Hepatocyte (in vitro differentiated cells): Measurements from ENCODE around the gene TMEM87A. TPM values are rescaled to one million over a fixed set of nuclear protein-coding genes. Genes with fewer than 3 reads are reported as not detected.

ENCODE experiments used
- DNase-seq: peaks from one replicate; pipeline ENCODE4 v3.0.0-alpha.2; 2016; ENCODE audit warnings: low spot score
- H2AFZ ChIP-seq: fragments of 200-600 bp; sonication (generic); 2 replicates; pipeline ENCODE4 v1.6.0; 2016; ENCODE audit warnings: antibody characterized with exemption, mild to moderate bottlenecking
- H3K27ac ChIP-seq: fragments of 200-600 bp; sonication (generic); 2 replicates; pipeline ENCODE4 v1.5.1; 2016; ENCODE audit warnings: mild to moderate bottlenecking
- H3K27me3 ChIP-seq: fragments of 200-600 bp; sonication (generic); 2 replicates; pipeline ENCODE4 v1.6.1; 2016
- H3K36me3 ChIP-seq: fragments of 200-600 bp; sonication (generic); replicated peaks from 2 replicates; pipeline ENCODE4 v1.5.1; 2016; ENCODE audit warnings: low read depth; ENCODE audit not compliant: insufficient read depth
- H3K4me1 ChIP-seq: fragments of 200-600 bp; sonication (generic); 2 replicates; pipeline ENCODE4 v1.5.1; 2016; ENCODE audit warnings: mild to moderate bottlenecking, moderate library complexity; ENCODE audit not compliant: insufficient read depth
- H3K4me2 ChIP-seq: fragments of 200-600 bp; sonication (generic); 2 replicates; pipeline ENCODE4 v1.6.0; 2016
- H3K4me3 ChIP-seq: fragments of 200-600 bp; sonication (generic); 2 replicates; pipeline ENCODE4 v1.5.1; 2016; ENCODE audit warnings: mild to moderate bottlenecking
- H3K79me2 ChIP-seq: fragments of 200-600 bp; sonication (generic); 2 replicates; pipeline ENCODE4 v1.6.0; 2017; ENCODE audit warnings: mild to moderate bottlenecking
- H3K9me2 ChIP-seq: fragments of 200-600 bp; sonication (generic); replicated peaks from 2 replicates; pipeline ENCODE4 v1.6.0; 2017; ENCODE audit warnings: mild to moderate bottlenecking; ENCODE audit not compliant: insufficient read depth
- H3K9me3 ChIP-seq: fragments of 200-600 bp; sonication (generic); 2 replicates; pipeline ENCODE4 v1.5.1; 2016; ENCODE audit warnings: low read depth, mild to moderate bottlenecking
- H4K20me1 ChIP-seq: fragments of 200-600 bp; sonication (generic); 2 replicates; pipeline ENCODE4 v1.6.0; 2016; ENCODE audit warnings: mild to moderate bottlenecking; ENCODE audit not compliant: insufficient read depth, poor library complexity, severe bottlenecking
- CTCF ChIP-seq: fragments of 200-600 bp; sonication (generic); IDR thresholded peaks from 2 replicates; pipeline ENCODE4 v1.5.1; 2016; ENCODE audit warnings: antibody characterized with exemption, mild to moderate bottlenecking; ENCODE audit not compliant: poor library complexity
- EZH2 ChIP-seq: fragments of 200-600 bp; sonication (generic); IDR thresholded peaks from 2 replicates; pipeline ENCODE4 v1.6.1; 2016; ENCODE audit warnings: antibody characterized with exemption, mild to moderate bottlenecking, borderline replicate concordance
- EZH2phosphoT487 ChIP-seq: fragments of 200-600 bp; sonication (generic); IDR thresholded peaks from one replicate; pipeline ENCODE4 v1.6.1; 2018; ENCODE audit warnings: antibody characterized with exemption, mild to moderate bottlenecking, low read depth, moderate library complexity; ENCODE audit not compliant: unreplicated experiment, severe bottlenecking
- WGBS: methylation state at CpG from one replicate; pipeline ENCODE4 v1.1.6; 2016; ENCODE audit warnings: low lambda C conversion rate; ENCODE audit errors: missing lambda C conversion rate; 5-methylcytosine and 5-hydroxymethylcytosine counted together
- polyA plus RNA-seq: library from polyadenylated mRNA; unstranded; fragments of >200 nt; fragmentation: Nextera tagmentation; extraction: Ambion mirVana; gene quantifications from 2 replicates; pipeline ENCODE4 v1.2.1, GENCODE V29; 2016
- total RNA-seq: library from RNA; depleted of rRNA; stranded (reverse); fragments of >200 nt; gene quantifications from 2 replicates; pipeline ENCODE4 v1.2.3, GENCODE V29; 2014

The TMEM87A gene
- total and polyA plus RNA-seq, 2 experiments from 2014 or later = 68.3 to 97.6 TPM

- DNase-seq = no peak
- Histone ChIP-seq H3K4me1 (no peaks in the 10 kb centered on the region), H3K27me3 (no peaks in the 10 kb centered on the region)
These were observed 82.9 kb downstream of the TMEM87A start for GRCh38 chr15:42190370-42190769.

GRCh38 chr15:42185801-42186200, 87.4 kb downstream of the TMEM87A start:
- Histone ChIP-seq H3K27me3 (no peaks in the 10 kb centered on the region), H3K79me2 (no peaks in the 10 kb centered on the region), H3K9me2 (no peaks in the 10 kb centered on the region), H3K36me3 (no peaks in the 10 kb centered on the region), H3K27ac (no peak overlapping the region), H4K20me1 (no peaks in the 10 kb centered on the region), H3K4me3 (no peak overlapping the region), H3K4me1 (no peaks in the 10 kb centered on the region), H3K4me2 (no peak overlapping the region), H2AFZ (no peak overlapping the region), H3K9me3 (no peaks in the 10 kb centered on the region)
- TF ChIP-seq EZH2phosphoT487 = no peak
- no peak for TF ChIP-seq CTCF
- 100% methylated on average over 1 of the region's 1 CpG for WGBS
- DNase-seq = no peak

More at GRCh38 chr15:42190370-42190769, 82.9 kb downstream of the TMEM87A start:
- Histone ChIP-seq H3K9me3 (no peaks in the 10 kb centered on the region), H2AFZ (no peak overlapping the region), H3K4me2 (no peak overlapping the region), H3K79me2 (peaks cover 4% of the 10 kb centered on the region), H3K9me2 (no peaks in the 10 kb centered on the region), H3K36me3 (no peaks in the 10 kb centered on the region), H4K20me1 (no peaks in the 10 kb centered on the region), H3K27ac (no peak overlapping the region), H3K4me3 (no peak overlapping the region)
- WGBS = 97% methylated on average over 2 of the region's 2 CpGs
- TF ChIP-seq EZH2phosphoT487 (no peak), EZH2 (no peak), CTCF (no peak)

GRCh38 chr15:42184736-42185135, 88.5 kb downstream of the TMEM87A start:
- Histone ChIP-seq H3K9me2 (no peaks in the 10 kb centered on the region), H3K27me3 (no peaks in the 10 kb centered on the region), H4K20me1 (no peaks in the 10 kb centered on the region), H2AFZ (no peak overlapping the region), H3K79me2 (no peaks in the 10 kb centered on the region), H3K36me3 (no peaks in the 10 kb centered on the region), H3K27ac (no peak overlapping the region), H3K4me3 (no peak overlapping the region), H3K9me3 (no peaks in the 10 kb centered on the region), H3K4me2 (no peak overlapping the region), H3K4me1 (no peaks in the 10 kb centered on the region)
- TF ChIP-seq EZH2 (no peak), EZH2phosphoT487 (no peak), CTCF (no peak)
- DNase-seq = no peak
- WGBS = 97% methylated on average over 4 of the region's 4 CpGs

- Histone ChIP-seq H3K9me2 (no peaks in the 10 kb centered on the region), H3K36me3 (no peaks in the 10 kb centered on the region), H3K79me2 (no peaks in the 10 kb centered on the region), H2AFZ (no peak overlapping the region), H3K27me3 (no peaks in the 10 kb centered on the region), H3K27ac (no peak overlapping the region), H3K4me3 (no peak overlapping the region), H3K4me2 (no peak overlapping the region), H3K4me1 (no peaks in the 10 kb centered on the region), H3K9me3 (no peaks in the 10 kb centered on the region), H4K20me1 (no peaks in the 10 kb centered on the region)
- no peak for TF ChIP-seq EZH2
- TF ChIP-seq CTCF = no peak
- TF ChIP-seq EZH2phosphoT487 = no peak
- WGBS = 96% methylated on average over 5 of the region's 5 CpGs
- DNase-seq = no peak
These were observed 88.9 kb downstream of the TMEM87A start for GRCh38 chr15:42184296-42184695.
